ENCODE data around the gene WLS. TPM values are rescaled to one million over a fixed set of nuclear protein-coding genes. Genes with fewer than 3 reads are reported as not detected.
A peak's percentile ranks its signal among the peaks of the same experiment; 100 is the strongest.

Gene WLS
- total RNA-seq, 4 donors from 2014 or later, result 34.8 to 78.9 (median 44.4) TPM

DNA sequence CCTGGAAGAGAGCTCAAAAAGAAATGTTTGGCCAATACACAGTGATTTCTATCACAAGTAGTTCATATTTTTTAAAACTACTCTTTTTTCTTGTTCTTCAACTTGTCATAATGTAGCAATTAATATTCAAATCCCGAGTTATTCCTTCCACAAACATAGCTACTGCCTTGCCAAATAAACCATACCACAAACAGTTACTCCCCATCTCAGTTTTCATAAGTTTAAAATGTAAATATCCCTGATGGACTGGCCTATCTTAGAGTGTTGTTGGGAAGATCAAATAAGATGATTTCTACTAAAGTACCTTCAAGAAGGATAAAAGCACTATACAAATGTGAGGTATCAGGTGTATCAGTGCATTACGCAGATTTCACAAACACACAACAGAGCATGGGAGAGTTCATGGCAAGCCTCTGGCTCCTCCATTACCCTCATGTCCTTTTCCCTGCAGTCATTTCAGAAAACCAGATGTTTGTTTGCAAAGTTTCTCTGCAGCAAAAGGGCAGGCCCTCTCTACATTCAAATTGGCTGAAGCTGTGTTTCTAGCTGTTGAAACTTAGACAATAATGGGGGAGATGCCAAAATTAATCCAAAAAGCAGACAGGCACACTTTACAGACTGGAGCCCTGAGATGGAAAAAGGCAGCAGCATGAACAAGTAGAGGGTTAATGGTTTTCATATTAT is 16.1 kb downstream of the WLS start:
- TF ChIP-seq POLR2A (IDR thresholded peaks at IDR 0.05), result no peak
- TF ChIP-seq CTCF (IDR thresholded peaks at IDR 0.05), result no peak
- no peak for TF ChIP-seq EP300 (IDR thresholded peaks at IDR 0.05)
- Histone ChIP-seq H3K4me3 (no peak overlapping the region), H3K36me3 (no peaks in the 10 kb centered on the region), H3K9me3 (no peaks in the 10 kb centered on the region), H3K4me1 (peaks cover 0 to 41% (median 8%) of the 10 kb centered on the region in 4 donors), H3K27ac (peak overlapping the region in 2 of 4 donors; percentile 23 to 28), H3K27me3 (no peaks in the 10 kb centered on the region)
- DNase-seq (ENCODE audit: low spot score in 2 of 2), result no peak
- WGBS, 2 donors, result 45 to 61% methylated on average over 2 of the region's 2 CpGs

GRCh38 chr1:68213843-68214242 is 18.5 kb downstream of the WLS start:
- Histone ChIP-seq H3K36me3 (no peaks in the 10 kb centered on the region), H3K9me3 (no peaks in the 10 kb centered on the region), H3K27ac (peak overlapping the region in 2 of 4 donors; percentile 52 to 70), H3K4me3 (no peak overlapping the region), H3K4me1 (peaks cover 0 to 58% (median 13%) of the 10 kb centered on the region in 4 donors), H3K27me3 (no peaks in the 10 kb centered on the region)
- peak; percentile 64 to 83 for DNase-seq (ENCODE audit: low spot score in 2 of 2)
- TF ChIP-seq CTCF (IDR thresholded peaks at IDR 0.05) (no peak), EP300 (IDR thresholded peaks at IDR 0.05) (peak in 1 of 2 donors; percentile 69)
- WGBS, 2 donors, result 56 to 60% methylated on average over 5 of the region's 5 CpGs

DNA sequence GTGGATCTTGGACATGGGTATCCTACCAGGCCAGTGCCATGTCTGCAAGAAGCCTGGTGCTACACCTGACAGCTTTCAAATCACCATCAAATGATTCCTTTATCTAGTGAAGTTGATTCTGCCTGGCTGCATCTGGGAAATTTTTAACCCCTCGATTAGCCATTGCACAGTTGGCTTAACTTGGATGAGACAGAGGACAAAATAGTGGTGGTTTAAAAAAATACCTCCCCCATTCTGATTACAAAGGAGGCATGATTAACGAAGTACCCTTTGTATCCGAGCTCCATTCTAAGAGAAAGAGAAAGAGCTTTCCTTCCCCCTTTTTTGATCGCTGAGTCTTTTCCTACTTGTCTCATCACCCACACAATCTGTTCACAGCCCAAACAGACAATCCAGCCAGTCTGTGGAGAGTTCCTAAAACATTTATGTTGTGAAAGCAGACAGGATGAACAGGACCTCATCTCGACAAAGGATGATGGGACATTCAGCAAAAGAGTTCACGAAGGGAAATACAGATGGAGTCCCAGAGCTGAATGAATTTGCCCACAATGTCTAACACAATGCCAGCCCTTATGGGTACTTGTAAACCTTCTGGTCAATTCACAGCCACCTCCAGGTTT is 20.5 kb downstream of the WLS start:
- no peaks in the 10 kb centered on the region for H3K36me3 ChIP-seq
- WGBS, 2 donors, result 72 to 79% methylated on average over 6 of the region's 6 CpGs
- no peak for TF ChIP-seq POLR2A (IDR thresholded peaks at IDR 0.05)
- TF ChIP-seq EP300 (IDR thresholded peaks at IDR 0.05), result no peak
- no peak for TF ChIP-seq CTCF (IDR thresholded peaks at IDR 0.05)
- H3K27ac ChIP-seq, result no peak overlapping the region
- no peaks in the 10 kb centered on the region for H3K9me3 ChIP-seq
- no peaks in the 10 kb centered on the region for H3K27me3 ChIP-seq
- H3K4me1 ChIP-seq, result peaks cover 0 to 67% (median 19%) of the 10 kb centered on the region in 4 donors
- H3K4me3 ChIP-seq, result no peak overlapping the region
- DNase-seq (ENCODE audit: low spot score in 2 of 2), result no peak

- H3K4me3 ChIP-seq, result no peak overlapping the region
- H3K4me1 ChIP-seq, result peaks cover 0 to 67% (median 17%) of the 10 kb centered on the region in 4 donors
- H3K36me3 ChIP-seq, result no peaks in the 10 kb centered on the region
- no peak for DNase-seq (ENCODE audit: low spot score in 2 of 2)
- no peak for TF ChIP-seq CTCF (IDR thresholded peaks at IDR 0.05)
- no peak for TF ChIP-seq EP300 (IDR thresholded peaks at IDR 0.05)
- TF ChIP-seq POLR2A (IDR thresholded peaks at IDR 0.05), result no peak
- H3K9me3 ChIP-seq, result no peaks in the 10 kb centered on the region
- H3K27ac ChIP-seq, result no peak overlapping the region
- H3K27me3 ChIP-seq, result no peaks in the 10 kb centered on the region
- WGBS, 2 donors, result 84 to 88% methylated on average over 2 of the region's 2 CpGs
Observed at GRCh38 chr1:68210829-68211228, 21.5 kb downstream of the WLS start.

DNA sequence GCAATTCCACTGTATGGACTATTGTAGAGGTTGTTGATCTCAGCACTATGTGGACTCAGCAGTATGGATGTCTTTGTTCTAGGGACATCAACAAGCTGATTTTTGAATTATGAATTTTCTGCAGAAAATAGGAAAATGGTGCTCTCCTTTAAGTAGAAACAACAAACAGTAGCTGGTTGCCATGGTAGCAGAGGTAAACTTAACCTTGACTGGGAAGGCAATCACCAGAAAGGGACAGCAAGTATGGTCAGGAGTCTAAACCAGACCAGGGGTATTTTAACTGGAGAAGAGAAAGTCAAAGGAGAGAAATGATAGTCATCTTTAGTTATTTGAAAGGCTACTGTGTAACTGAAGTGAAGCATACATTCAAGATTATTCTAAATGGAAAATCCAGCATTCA is 22.3 kb downstream of the WLS start:
- no peak overlapping the region for H3K4me3 ChIP-seq
- no peaks in the 10 kb centered on the region for H3K36me3 ChIP-seq
- H3K4me1 ChIP-seq, result peaks cover 0 to 67% (median 16%) of the 10 kb centered on the region in 4 donors
- H3K27ac ChIP-seq, result no peak overlapping the region
- no peaks in the 10 kb centered on the region for H3K9me3 ChIP-seq
- no peak for DNase-seq (ENCODE audit: low spot score in 2 of 2)
- TF ChIP-seq POLR2A (IDR thresholded peaks at IDR 0.05) (no peak), EP300 (IDR thresholded peaks at IDR 0.05) (no peak), CTCF (IDR thresholded peaks at IDR 0.05) (no peak)
- H3K27me3 ChIP-seq, result no peaks in the 10 kb centered on the region

All from tibial nerve (tissue), 4 donors.